ENCODE data around the gene EMSY. TPM values are rescaled to one million over a fixed set of nuclear protein-coding genes. Genes with fewer than 3 reads are reported as not detected.

The EMSY gene
- total RNA-seq, 3 donors from 2014 or later: 23.2 to 31.0 (median 25.0) TPM

GRCh38 chr11:76445121-76446084 is 585 bp downstream of the EMSY start:
- no peak for TF ChIP-seq CTCF (IDR thresholded peaks at IDR 0.05)
- peaks cover 9% of the 10 kb centered on the region for H3K4me1 ChIP-seq (ENCODE audit: low read depth)
- peak; percentile 80 to 87 (median 84) for DNase-seq
- peak; percentile 74 for ATAC-seq
- no peaks in the 10 kb centered on the region for H3K36me3 ChIP-seq (ENCODE audit: low read depth)
- intact Hi-C loops (cut with DNase I, micrococcal nuclease): no loop called here
- H3K4me3 ChIP-seq: peak overlapping the region; percentile 99
- H3K9me3 ChIP-seq: no peaks in the 10 kb centered on the region

GRCh38 chr11:76448506-76448905 is 3.7 kb downstream of the EMSY start:
- no peak for TF ChIP-seq CTCF (IDR thresholded peaks at IDR 0.05)
- no peak for DNase-seq
- Histone ChIP-seq H3K9me3 (no peaks in the 10 kb centered on the region), H3K4me1 (ENCODE audit: low read depth) (peaks cover 4% of the 10 kb centered on the region), H3K36me3 (ENCODE audit: low read depth) (no peaks in the 10 kb centered on the region), H3K4me3 (no peak overlapping the region)
- ATAC-seq: no peak
- intact Hi-C loops (cut with DNase I, micrococcal nuclease): no loop called here

GRCh38 chr11:76453248-76453647 is 8.4 kb downstream of the EMSY start:
- no peaks in the 10 kb centered on the region for H3K36me3 ChIP-seq (ENCODE audit: low read depth)
- TF ChIP-seq CTCF (IDR thresholded peaks at IDR 0.05): no peak
- H3K4me3 ChIP-seq: no peak overlapping the region

GRCh38 chr11:76455331-76455730 is 10.5 kb downstream of the EMSY start:
- Histone ChIP-seq H3K9me3 (no peaks in the 10 kb centered on the region), H3K4me3 (no peak overlapping the region), H3K36me3 (ENCODE audit: low read depth) (no peaks in the 10 kb centered on the region), H3K4me1 (ENCODE audit: low read depth) (no peaks in the 10 kb centered on the region)
- no peak for ATAC-seq
- DNase-seq: no peak
- intact Hi-C loops (cut with DNase I, micrococcal nuclease): no loop called here
- no peak for TF ChIP-seq CTCF (IDR thresholded peaks at IDR 0.05)

More at GRCh38 chr11:76453248-76453647, 8.4 kb downstream of the EMSY start:
- intact Hi-C loops (cut with DNase I, micrococcal nuclease): no loop called here
- peak; percentile 88 for ATAC-seq
- H3K4me1 ChIP-seq (ENCODE audit: low read depth): no peaks in the 10 kb centered on the region
- H3K9me3 ChIP-seq: no peaks in the 10 kb centered on the region
- peak in 1 of 3 donors; percentile 20 for DNase-seq

GRCh38 chr11:76455931-76456330 is 11.1 kb downstream of the EMSY start:
- H3K4me3 ChIP-seq: no peak overlapping the region
- H3K4me1 ChIP-seq (ENCODE audit: low read depth): no peaks in the 10 kb centered on the region
- DNase-seq (no peak), ATAC-seq (no peak)
- intact Hi-C loops (cut with DNase I, micrococcal nuclease): no loop called here
- H3K9me3 ChIP-seq: no peaks in the 10 kb centered on the region
- no peaks in the 10 kb centered on the region for H3K36me3 ChIP-seq (ENCODE audit: low read depth)
- no peak for TF ChIP-seq CTCF (IDR thresholded peaks at IDR 0.05)

Data from mucosa of descending colon (tissue), 3 donors.